ENCODE measurements around the gene GRIFIN.
A peak's percentile ranks its signal among the peaks of the same experiment; 100 is the strongest.

The GRIFIN gene

GRCh38 chr7:2502647-2502966 lies 26.4 kb upstream of the GRIFIN start:
- Mint-ChIP-seq H3K9me3 (no peaks in the 10 kb centered on the region), H3K4me3 (no peak overlapping the region), H3K36me3 (ENCODE audit: low read depth) (no peaks in the 10 kb centered on the region), H3K4me1 (peaks cover 44% of the 10 kb centered on the region), H3K27ac (no peak overlapping the region), H3K27me3 (ENCODE audit: low read depth, poor library complexity) (no peaks in the 10 kb centered on the region)
- DNase-seq = no peak
- no peak for TF ChIP-seq CTCF (IDR thresholded peaks at IDR 0.05)

- no peak for TF ChIP-seq CTCF (IDR thresholded peaks at IDR 0.05)
- Mint-ChIP-seq H3K27ac (no peak overlapping the region), H3K4me3 (no peak overlapping the region), H3K4me1 (peaks cover 46% of the 10 kb centered on the region), H3K36me3 (ENCODE audit: low read depth) (no peaks in the 10 kb centered on the region), H3K9me3 (no peaks in the 10 kb centered on the region), H3K27me3 (ENCODE audit: low read depth, poor library complexity) (no peaks in the 10 kb centered on the region)
- DNase-seq = no peak
These were observed 25.9 kb upstream of the GRIFIN start for GRCh38 chr7:2501947-2502646.

GRCh38 chr7:2500701-2501100 lies 24.5 kb upstream of the GRIFIN start:
- Mint-ChIP-seq H3K9me3 (no peaks in the 10 kb centered on the region), H3K27ac (peak overlapping the region; percentile 16), H3K36me3 (ENCODE audit: low read depth) (no peaks in the 10 kb centered on the region), H3K4me1 (peaks cover 54% of the 10 kb centered on the region), H3K4me3 (no peak overlapping the region), H3K27me3 (ENCODE audit: low read depth, poor library complexity) (no peaks in the 10 kb centered on the region)
- DNase-seq = no peak
- no peak for TF ChIP-seq CTCF (IDR thresholded peaks at IDR 0.05)

GRCh38 chr7:2499719-2500430 lies 23.7 kb upstream of the GRIFIN start:
- TF ChIP-seq CTCF (IDR thresholded peaks at IDR 0.05) = no peak
- no peak overlapping the region for H3K4me3 Mint-ChIP-seq
- H3K36me3 Mint-ChIP-seq (ENCODE audit: low read depth) = no peaks in the 10 kb centered on the region
- no peak for DNase-seq
- H3K27ac Mint-ChIP-seq = no peak overlapping the region
- peaks cover 58% of the 10 kb centered on the region for H3K4me1 Mint-ChIP-seq
- H3K27me3 Mint-ChIP-seq (ENCODE audit: low read depth, poor library complexity) = no peaks in the 10 kb centered on the region
- no peaks in the 10 kb centered on the region for H3K9me3 Mint-ChIP-seq

GRCh38 chr7:2499181-2499580 lies 23.0 kb upstream of the GRIFIN start:
- Mint-ChIP-seq H3K9me3 (no peaks in the 10 kb centered on the region), H3K4me3 (no peak overlapping the region), H3K36me3 (ENCODE audit: low read depth) (no peaks in the 10 kb centered on the region), H3K27ac (no peak overlapping the region), H3K27me3 (ENCODE audit: low read depth, poor library complexity) (no peaks in the 10 kb centered on the region), H3K4me1 (peaks cover 62% of the 10 kb centered on the region)
- DNase-seq = no peak
- TF ChIP-seq CTCF (IDR thresholded peaks at IDR 0.05) = no peak

- no peaks in the 10 kb centered on the region for H3K9me3 Mint-ChIP-seq
- no peaks in the 10 kb centered on the region for H3K36me3 Mint-ChIP-seq (ENCODE audit: low read depth)
- TF ChIP-seq CTCF (IDR thresholded peaks at IDR 0.05) = no peak
- no peak overlapping the region for H3K4me3 Mint-ChIP-seq
- no peak for DNase-seq
- H3K27me3 Mint-ChIP-seq (ENCODE audit: low read depth, poor library complexity) = no peaks in the 10 kb centered on the region
- peaks cover 65% of the 10 kb centered on the region for H3K4me1 Mint-ChIP-seq
- H3K27ac Mint-ChIP-seq = no peak overlapping the region
These were observed 22.5 kb upstream of the GRIFIN start for GRCh38 chr7:2498708-2499107.
